IMR-90 (cell line): ENCODE data around the gene CENPP. TPM values are rescaled to one million over a fixed set of nuclear protein-coding genes. Genes with fewer than 3 reads are reported as not detected.

Source experiments
- ATAC-seq: fragments of 200-7000 bp; cut with Tn5 transposase; 2 replicates; pipeline ENCODE4 v1.9.1; 2020; ENCODE audit warnings: low read depth, mild to moderate bottlenecking, moderate library complexity
- BruUV-seq: library from RNA; stranded (reverse); fragments of 400-500 nt; replicated peaks from 2 replicates; lab custom pipeline; 2021; lab: Mats Ljungman, UMichigan
- CTCF ChIA-PET: fragments of 300-600 bp; formaldehyde crosslinking; extraction: SDS; loops from one replicate; lab custom pipeline; 2021; ENCODE audit warnings: antibody characterized with exemption; lab: Yijun Ruan, JAX
- POLR2A ChIA-PET: fragments of 300-600 bp; sonication (Branson Sonifier 250); formaldehyde crosslinking; loops from one replicate; lab custom pipeline; 2022; ENCODE audit warnings: antibody characterized with exemption; ENCODE audit not compliant: unreplicated experiment; lab: Charles Lee
- DNase-seq: peaks from one replicate; pipeline ENCODE4 v3.0.0; 2013
- H2AFZ ChIP-seq: replicated peaks from 2 replicates; pipeline ENCODE3; 2013; ENCODE audit warnings: low read length, mild to moderate bottlenecking; ENCODE audit not compliant: poor library complexity
- H2AK5ac ChIP-seq: 2 replicates; pipeline ENCODE4 v1.6.1; 2013; ENCODE audit warnings: low read depth, low read length, inconsistent platforms
- H2AK9ac ChIP-seq: replicated peaks from 2 replicates; pipeline ENCODE3; 2013; ENCODE audit warnings: mild to moderate bottlenecking, low read depth, low read length, moderate library complexity; ENCODE audit not compliant: poor library complexity
- H2BK120ac ChIP-seq: 2 replicates; pipeline ENCODE4 v1.6.1; 2013; ENCODE audit warnings: low read depth, low read length, inconsistent platforms
- H2BK15ac ChIP-seq: 3 replicates; pipeline ENCODE4 v1.6.1; 2013; ENCODE audit warnings: low read depth, low read length, inconsistent platforms
- H2BK20ac ChIP-seq: 2 replicates; pipeline ENCODE4 v1.6.1; 2013; ENCODE audit warnings: low read depth, mild to moderate bottlenecking, inconsistent platforms, low read length, moderate library complexity
- H2BK5ac ChIP-seq: 2 replicates; pipeline ENCODE4 v1.6.1; 2013; ENCODE audit warnings: mild to moderate bottlenecking, low read depth, low read length, inconsistent platforms; ENCODE audit not compliant: poor library complexity, severe bottlenecking
- H3K14ac ChIP-seq: replicated peaks from 2 replicates; pipeline ENCODE4 v1.6.1; 2013; ENCODE audit warnings: low read depth, low read length, inconsistent platforms
- H3K18ac ChIP-seq: 2 replicates; pipeline ENCODE4 v1.6.1; 2013; ENCODE audit warnings: low read depth, low read length, control low read depth
- H3K23ac ChIP-seq: 2 replicates; pipeline ENCODE4 v1.6.1; 2013; ENCODE audit warnings: low read depth, low read length, inconsistent platforms
- H3K27ac ChIP-seq: 2 replicates; pipeline ENCODE4 v1.5.1; 2013; ENCODE audit warnings: mild to moderate bottlenecking, control low read depth, low read length; ENCODE audit not compliant: insufficient read depth
- H3K27me3 ChIP-seq: 2 replicates; pipeline ENCODE4 v1.6.1; 2013; ENCODE audit warnings: low read length; ENCODE audit not compliant: control insufficient read depth, insufficient read depth
- H3K36me3 ChIP-seq: 2 replicates; pipeline ENCODE4 v1.6.1; 2013; ENCODE audit warnings: low read length, mixed read lengths; ENCODE audit not compliant: control insufficient read depth, insufficient read depth
- H3K4ac ChIP-seq: 2 replicates; pipeline ENCODE4 v1.6.1; 2013; ENCODE audit warnings: low read depth, low read length, inconsistent platforms
- H3K4me1 ChIP-seq: 2 replicates; pipeline ENCODE4 v1.6.1; 2013; ENCODE audit warnings: low read length, mixed read lengths; ENCODE audit not compliant: control insufficient read depth, insufficient read depth
- H3K4me2 ChIP-seq: 2 replicates; pipeline ENCODE4 v1.6.1; 2013; ENCODE audit warnings: low read depth, mild to moderate bottlenecking, control low read depth, low read length, moderate library complexity
- H3K4me3 ChIP-seq: 2 replicates; pipeline ENCODE4 v1.5.1; 2013; ENCODE audit warnings: low read depth, mild to moderate bottlenecking, control low read depth, low read length, moderate library complexity; ENCODE audit not compliant: insufficient read depth
- H3K56ac ChIP-seq: 2 replicates; pipeline ENCODE4 v1.6.1; 2013; ENCODE audit warnings: low read length, inconsistent platforms; ENCODE audit not compliant: insufficient read depth; ENCODE audit errors: extremely low read depth
- H3K79me1 ChIP-seq, 2 experiments: 2 replicates each; pipeline ENCODE4 v1.6.1; 2013; ENCODE audit warnings: low read length in 2 of 2, inconsistent platforms in 1 of 2, low read depth in 1 of 2
- H3K9ac ChIP-seq: 2 replicates; pipeline ENCODE4 v1.6.1; 2013; ENCODE audit warnings: low read depth, low read length, control low read depth
- H3K9me1 ChIP-seq: 2 replicates; pipeline ENCODE4 v1.6.1; 2013; ENCODE audit warnings: low read length, inconsistent platforms; ENCODE audit not compliant: insufficient read depth
- H3K9me3 ChIP-seq: 2 replicates; pipeline ENCODE4 v1.6.1; 2013; ENCODE audit warnings: low read length; ENCODE audit not compliant: control insufficient read depth, insufficient read depth
- H4K20me1 ChIP-seq: 2 replicates; pipeline ENCODE4 v1.6.1; 2013; ENCODE audit warnings: low read length, inconsistent platforms; ENCODE audit not compliant: insufficient read depth
- H4K5ac ChIP-seq: 2 replicates; pipeline ENCODE4 v1.6.1; 2013; ENCODE audit warnings: mild to moderate bottlenecking, low read depth, low read length, control low read depth
- H4K8ac ChIP-seq, 2 experiments: 2 replicates each; pipeline ENCODE4 v1.6.1; 2013; ENCODE audit warnings: low read depth in 2 of 2, low read length in 2 of 2, control low read depth in 1 of 2, inconsistent platforms in 1 of 2
- H4K91ac ChIP-seq: 2 replicates; pipeline ENCODE4 v1.6.1; 2013; ENCODE audit warnings: low read depth, low read length, inconsistent platforms; ENCODE audit not compliant: insufficient read depth
- BHLHE40 ChIP-seq: fragments of 150-350 bp; IDR thresholded peaks from 2 replicates; pipeline ENCODE4 v1.6.1; 2016; ENCODE audit warnings: mild to moderate bottlenecking, low read depth, low read length
- CEBPB ChIP-seq: IDR thresholded peaks from 2 replicates; pipeline ENCODE4 v1.6.1; 2012; ENCODE audit warnings: low read depth, low read length, improper control_type of control experiment
- ELK1 ChIP-seq: fragments of 150-350 bp; IDR thresholded peaks from 2 replicates; pipeline ENCODE4 v1.6.1; 2016; ENCODE audit warnings: low read depth, mild to moderate bottlenecking, low read length, moderate library complexity, borderline replicate concordance
- dilution Hi-C: fragments of 300-500 bp; cut with HindIII; formaldehyde crosslinking; loops from one replicate; pipeline ENCODE4 v1.14.3; 2018; ENCODE audit warnings: low sequenced_read_pairs; ENCODE audit not compliant: unreplicated experiment
- in situ Hi-C: fragments of 300-500 bp; cut with MboI; formaldehyde crosslinking; loops from 3 replicates; pipeline ENCODE4 v1.14.3; 2019; ENCODE audit warnings: low sequenced_read_pairs, inconsistent platforms, mixed read lengths
- intact Hi-C: fragments of 100-400 bp; cut with micrococcal nuclease; formaldehyde crosslinking; loops from 2 replicates; pipeline ENCODE4 v1.10.0; 2022
- polyA plus RNA-seq, 3 experiments: library from polyadenylated mRNA; depleted of rRNA; stranded (reverse); fragments of >200 nt; gene quantifications; 2 replicates each; pipeline ENCODE4 v1.2.3, GENCODE V29; 2012; ENCODE audit warnings: low replicate concordance in 1 of 3
- total RNA-seq: library from RNA; depleted of rRNA; stranded (reverse); fragments of >200 nt; gene quantifications from 2 replicates; pipeline ENCODE4 v1.2.3, GENCODE V29; 2012

CENPP gene
- total and polyA plus RNA-seq, 2 of the 4 experiments (the other 2 are of a cell fraction): 1.4 to 2.0 TPM

DNA sequence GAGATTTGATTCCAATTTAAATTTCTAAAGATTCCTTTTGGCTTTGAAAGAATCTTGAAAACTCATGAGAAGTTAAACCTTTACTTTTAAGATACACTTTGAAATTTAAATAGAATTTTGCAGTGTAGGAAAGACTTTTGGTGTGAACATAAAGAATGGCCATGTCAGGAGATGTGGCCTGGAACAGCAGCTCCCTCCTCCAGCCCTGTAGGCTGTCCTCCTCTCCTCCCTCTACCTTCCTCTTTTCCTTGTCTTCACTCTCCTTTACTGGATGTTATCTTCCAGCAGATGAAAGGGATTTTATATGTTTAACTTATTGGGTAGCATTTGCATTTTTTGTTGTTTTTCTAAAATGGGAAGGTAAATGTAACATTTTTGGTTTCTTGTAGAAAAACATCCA, 137.6 kb downstream of the CENPP start:
- Histone ChIP-seq H2AK5ac (peak overlapping the region; percentile 94; the same call in 1 of the 2 replicates), H4K91ac (peak overlapping the region; percentile 77; the same call in 1 of the 2 replicates), H3K4ac (peak overlapping the region; percentile 93), H2AK9ac (no peak overlapping the region), H3K9ac (no peak overlapping the region), H4K8ac (peak overlapping the region; percentile 20 to 77; a peak in 3 of 4 replicates), H3K4me1 (peaks cover 3% of the 10 kb centered on the region), H3K23ac (peak overlapping the region; percentile 84; the same call in 1 of the 2 replicates), H2BK15ac (peak overlapping the region; percentile 98; the same call in 2 of the 3 replicates), H3K27me3 (no peaks in the 10 kb centered on the region), H4K5ac (peak overlapping the region; percentile 93; the same call in 1 of the 2 replicates), H4K20me1 (no peaks in the 10 kb centered on the region), H3K18ac (peak overlapping the region; percentile 97), H2BK120ac (peak overlapping the region; percentile 95), H3K4me3 (no peak overlapping the region), H2BK5ac (peak overlapping the region; percentile 86), H3K56ac (no peak overlapping the region), H3K4me2 (no peak overlapping the region), H3K14ac (peak overlapping the region; percentile 94), H3K27ac (no peak overlapping the region), H3K9me3 (no peaks in the 10 kb centered on the region), H3K79me1 (peaks cover 2 to 7% of the 10 kb centered on the region in 2 experiments; a peak in 1 of 4 replicates), H2BK20ac (peak overlapping the region; percentile 98), H3K9me1 (peaks cover 8% of the 10 kb centered on the region), H2AFZ (peak overlapping the region; percentile 69), H3K36me3 (no peaks in the 10 kb centered on the region)
- no peak for ATAC-seq
- ChIA-PET CTCF (no interaction called here), POLR2A (no interaction called here)
- intact Hi-C loops (no loop called here), in situ Hi-C loops (no loop called here), dilution Hi-C loops (no loop called here)
- TF ChIP-seq ELK1: no peak
- TF ChIP-seq CEBPB: no peak
- TF ChIP-seq BHLHE40: no peak
- no peak for DNase-seq
- BruUV-seq: no TSS peak
